GM18858 (cell line): ENCODE measurements around the gene NPEPL1.
"Not testable (repeated sequence)": the region's sequence is repeated elsewhere in the genome, so short reads cannot be mapped to it uniquely, and the experiment has no call there.

Source experiments
- ATAC-seq: cut with Tn5 transposase; IDR thresholded peaks from one replicate; pipeline ENCODE4 v1.9.1; 2021; ENCODE audit not compliant: unreplicated experiment

The NPEPL1 gene

GRCh38 chr20:58712151-58712791 is 19.7 kb downstream of the NPEPL1 start:
- no peak for ATAC-seq

- ATAC-seq: no peak
Observed at GRCh38 chr20:58712806-58713731, 20.5 kb downstream of the NPEPL1 start.

- ATAC-seq: no peak
Observed at GRCh38 chr20:58713801-58714339, 21.3 kb downstream of the NPEPL1 start.

- no peak for ATAC-seq
Observed at GRCh38 chr20:58714340-58714922, 21.8 kb downstream of the NPEPL1 start.

GRCh38 chr20:58714923-58715351 is 22.3 kb downstream of the NPEPL1 start:
- no peak for ATAC-seq

GRCh38 chr20:58715391-58715800 is 22.8 kb downstream of the NPEPL1 start:
- ATAC-seq: no peak

- no peak for ATAC-seq
Observed at GRCh38 chr20:58715801-58716475, 23.3 kb downstream of the NPEPL1 start.

GRCh38 chr20:58716476-58717277 is 24.1 kb downstream of the NPEPL1 start:
- ATAC-seq: no peak

GRCh38 chr20:58717278-58718091 is 24.9 kb downstream of the NPEPL1 start:
- no peak for ATAC-seq

- ATAC-seq: no peak
Observed at GRCh38 chr20:58718121-58718563, 25.5 kb downstream of the NPEPL1 start.

- no peak for ATAC-seq
Observed at GRCh38 chr20:58718729-58719128, 26.1 kb downstream of the NPEPL1 start.

GRCh38 chr20:58719258-58719657 is 26.7 kb downstream of the NPEPL1 start:
- ATAC-seq: no peak

GRCh38 chr20:58719971-58720371 is 27.4 kb downstream of the NPEPL1 start:
- ATAC-seq: no peak

GRCh38 chr20:58720890-58721289 is 28.3 kb downstream of the NPEPL1 start:
- no peak for ATAC-seq

- no peak for ATAC-seq
Observed at GRCh38 chr20:58721951-58722778, 29.6 kb downstream of the NPEPL1 start.

- no peak for ATAC-seq
Observed at GRCh38 chr20:58722877-58723627, 30.5 kb downstream of the NPEPL1 start.

- ATAC-seq: no peak
Observed at GRCh38 chr20:58723628-58723984, 31.0 kb downstream of the NPEPL1 start.

- ATAC-seq: not testable (repeated sequence)
Observed at GRCh38 chr20:58726156-58726555, 33.6 kb downstream of the NPEPL1 start.
